ENCODE data around the gene FOXD2.

Gene FOXD2

GRCh38 chr1:47407481-47407880 is 30.4 kb upstream of the FOXD2 start:
- TF ChIP-seq ZNF8 (CRISPR knock-in tag; IDR thresholded peaks at IDR 0.05) (no peak), ZFP3 (CRISPR knock-in tag; IDR thresholded peaks at IDR 0.05) (no peak), ZNF565 (CRISPR knock-in tag; conservative IDR thresholded peaks at IDR 0.05; ENCODE audit: low read depth) (no peak), RARB (CRISPR knock-in tag; IDR thresholded peaks at IDR 0.05) (no peak), ARNTL (CRISPR knock-in tag; IDR thresholded peaks at IDR 0.05; ENCODE audit: borderline replicate concordance, low read depth) (no peak), TCF4 (CRISPR knock-in tag; IDR thresholded peaks at IDR 0.05; ENCODE audit: borderline replicate concordance) (no peak)
- no peak for ATAC-seq

- TF ChIP-seq ZC3H10 (CRISPR knock-in tag; IDR thresholded peaks at IDR 0.05) (no peak), POU6F1 (CRISPR knock-in tag; IDR thresholded peaks at IDR 0.05; ENCODE audit: borderline replicate concordance, low read depth) (no peak), ESRRG (CRISPR knock-in tag; IDR thresholded peaks at IDR 0.05) (no peak), ZNF70 (CRISPR knock-in tag; IDR thresholded peaks at IDR 0.05) (no peak), GLIS3 (CRISPR knock-in tag; IDR thresholded peaks at IDR 0.05) (no peak), BACH2 (CRISPR knock-in tag; IDR thresholded peaks at IDR 0.05; ENCODE audit: borderline replicate concordance) (no peak)
- no peak for ATAC-seq
Measured at GRCh38 chr1:47409311-47410067, 28.4 kb upstream of the FOXD2 start.

GRCh38 chr1:47410068-47410455 is 27.8 kb upstream of the FOXD2 start:
- TF ChIP-seq OSR1 (CRISPR knock-in tag; IDR thresholded peaks at IDR 0.05) (no peak), ISL1 (CRISPR knock-in tag; IDR thresholded peaks at IDR 0.05) (no peak)
- ATAC-seq, result no peak

- no peak for TF ChIP-seq ARNTL (CRISPR knock-in tag; IDR thresholded peaks at IDR 0.05; ENCODE audit: borderline replicate concordance, low read depth)
- TF ChIP-seq CSDC2 (CRISPR knock-in tag; IDR thresholded peaks at IDR 0.05), result no peak
- no peak for TF ChIP-seq TCF4 (CRISPR knock-in tag; IDR thresholded peaks at IDR 0.05; ENCODE audit: borderline replicate concordance)
- TF ChIP-seq TSHZ2 (CRISPR knock-in tag; IDR thresholded peaks at IDR 0.05), result no peak
- TF ChIP-seq PATZ1 (CRISPR knock-in tag; IDR thresholded peaks at IDR 0.05; ENCODE audit: borderline replicate concordance), result no peak
- TF ChIP-seq OSR1 (CRISPR knock-in tag; IDR thresholded peaks at IDR 0.05), result no peak
- no peak for TF ChIP-seq ZC3H10 (CRISPR knock-in tag; IDR thresholded peaks at IDR 0.05)
- TF ChIP-seq TOX (CRISPR knock-in tag; IDR thresholded peaks at IDR 0.05; ENCODE audit: borderline replicate concordance), result no peak
- no peak for TF ChIP-seq ISL1 (CRISPR knock-in tag; IDR thresholded peaks at IDR 0.05)
- no peak for TF ChIP-seq GLIS3 (CRISPR knock-in tag; IDR thresholded peaks at IDR 0.05)
- TF ChIP-seq ZNF565 (CRISPR knock-in tag; conservative IDR thresholded peaks at IDR 0.05; ENCODE audit: low read depth), result no peak
- no peak for TF ChIP-seq POU6F1 (CRISPR knock-in tag; IDR thresholded peaks at IDR 0.05; ENCODE audit: borderline replicate concordance, low read depth)
- no peak for TF ChIP-seq ESRRG (CRISPR knock-in tag; IDR thresholded peaks at IDR 0.05)
- TF ChIP-seq ZFP30 (CRISPR knock-in tag; IDR thresholded peaks at IDR 0.05), result no peak
- TF ChIP-seq PPARA (CRISPR knock-in tag; IDR thresholded peaks at IDR 0.05; ENCODE audit: borderline replicate concordance), result no peak
- no peak for TF ChIP-seq ZNF70 (CRISPR knock-in tag; IDR thresholded peaks at IDR 0.05)
- TF ChIP-seq RARB (CRISPR knock-in tag; IDR thresholded peaks at IDR 0.05), result no peak
- ATAC-seq, result no peak; the same call in 2 of the 3 replicates
Measured at GRCh38 chr1:47411436-47411835, 26.4 kb upstream of the FOXD2 start.

Measured in SK-N-SH treated with all-trans-retinoic acid at 6 μM for 48 hours (cell line).